HCT116 (cell line): Measurements from ENCODE around the gene DDX54. TPM values are rescaled to one million over a fixed set of nuclear protein-coding genes. Genes with fewer than 3 reads are reported as not detected.

ENCODE experiments used
- ATAC-seq: fragments of 200-7000 bp; cut with Tn5 transposase; 2 replicates; pipeline ENCODE4 v1.9.1; 2020; ENCODE audit warnings: mild to moderate bottlenecking, moderate library complexity
- BruUV-seq: library from RNA; stranded (reverse); fragments of 400-500 nt; replicated peaks from 2 replicates; lab custom pipeline; 2021; lab: Mats Ljungman, UMichigan
- CTCF ChIA-PET: fragments of 300-600 bp; sonication (Branson Sonifier 250); formaldehyde crosslinking; loops from one replicate; lab custom pipeline; 2021; ENCODE audit warnings: antibody characterized with exemption; lab: Charles Lee
- POLR2A ChIA-PET: fragments of 300-600, 350-600 bp; sonication (Branson Sonifier 250); formaldehyde crosslinking; loops from one replicate; lab custom pipeline; 2021; ENCODE audit warnings: antibody characterized with exemption; lab: Charles Lee
- RAD21 ChIA-PET, 2 experiments: fragments of 300-600 bp; sonication (Branson Sonifier 250); formaldehyde crosslinking; loops; one replicate each; lab custom pipeline; 2023; ENCODE audit warnings: low total read pairs in 2 of 2; ENCODE audit not compliant: uncharacterized antibody in 2 of 2, unreplicated experiment in 2 of 2, low non-redundant PET in 1 of 2; lab: Charles Lee
- DNase-seq: peaks from one replicate; pipeline ENCODE4 v3.0.0-alpha.2; 2010; ENCODE audit warnings: low read depth, low spot score
- H2AFZ ChIP-seq: fragments of 200-600 bp; shearing (Covaris generic), sonication (generic); 2 replicates; pipeline ENCODE4 v1.6.1; 2017; ENCODE audit warnings: low read depth, mixed run types, mixed read lengths, antibody characterized with exemption, low read length; ENCODE audit not compliant: poor library complexity, severe bottlenecking
- H3K27ac ChIP-seq: 2 replicates; pipeline ENCODE4 v1.5.1; 2012; ENCODE audit warnings: low read depth, low read length
- H3K27me3 ChIP-seq: fragments of 200-600 bp; sonication (generic); 2 replicates; pipeline ENCODE4 v1.6.1; 2016; ENCODE audit warnings: mixed run types, low read length, mixed read lengths; ENCODE audit not compliant: insufficient read depth
- H3K36me3 ChIP-seq, 2 experiments: fragments of 200-500 bp in 1 of 2; fragments of 200-600 bp in 1 of 2; sonication (Bioruptor generic) in 1 of 2; sonication (generic) in 1 of 2; 2 replicates each; pipeline versions ENCODE4 v1.5.1 to v1.6.1; 2014 to 2016; ENCODE audit warnings: low read length in 2 of 2, inconsistent platforms in 1 of 2, mixed read lengths in 1 of 2, mixed run types in 1 of 2; ENCODE audit not compliant: insufficient read depth in 2 of 2, control insufficient read depth in 1 of 2
- H3K4me1 ChIP-seq, 2 experiments: fragments of 200-600 bp in 1 of 2; sonication (generic) in 1 of 2; 2 replicates each; pipeline versions ENCODE4 v1.5.1 to v1.6.1; 2012 to 2017; ENCODE audit warnings: low read length in 2 of 2, inconsistent platforms in 1 of 2, mild to moderate bottlenecking in 1 of 2, mixed read lengths in 1 of 2, mixed run types in 1 of 2, moderate library complexity in 1 of 2; ENCODE audit not compliant: insufficient read depth in 2 of 2, control insufficient read depth in 1 of 2
- H3K4me2 ChIP-seq: fragments of 200-600 bp; sonication (generic); 2 replicates; pipeline ENCODE4 v1.6.1; 2017; ENCODE audit warnings: mixed run types, low read length, mixed read lengths
- H3K4me3 ChIP-seq, 2 experiments: fragments of 200-600 bp in 1 of 2; sonication (generic) in 1 of 2; replicated peaks in 1 of 2; 2 replicates each; pipeline ENCODE4 v1.5.1; 2011 to 2016; ENCODE audit warnings: low read length in 2 of 2, control low read depth in 1 of 2, low read depth in 1 of 2, mild to moderate bottlenecking in 1 of 2, mixed read lengths in 1 of 2, mixed run types in 1 of 2
- H3K79me2 ChIP-seq: fragments of 200-600 bp; sonication (generic); 2 replicates; pipeline ENCODE4 v1.6.1; 2017; ENCODE audit warnings: mild to moderate bottlenecking, mixed run types, low read length, moderate library complexity, mixed read lengths; ENCODE audit not compliant: insufficient read depth
- H3K9ac ChIP-seq: fragments of 200-600 bp; sonication (generic); 2 replicates; pipeline ENCODE4 v1.6.1; 2016; ENCODE audit warnings: low read length, mixed read lengths
- H3K9me2 ChIP-seq: fragments of 200-600 bp; sonication (generic), shearing (Covaris generic); 2 replicates; pipeline ENCODE4 v1.6.1; 2017; ENCODE audit warnings: mixed run types, mild to moderate bottlenecking, moderate library complexity; ENCODE audit not compliant: insufficient read depth
- H3K9me3 ChIP-seq, 2 experiments: fragments of 200-500 bp in 1 of 2; fragments of 200-600 bp in 1 of 2; sonication (Bioruptor generic) in 1 of 2; sonication (generic) in 1 of 2; 2 replicates each; pipeline ENCODE4 v1.6.1; 2014 to 2017; ENCODE audit warnings: low read length in 2 of 2, mixed read lengths in 2 of 2, inconsistent platforms in 1 of 2, low read depth in 1 of 2, mild to moderate bottlenecking in 1 of 2, mixed run types in 1 of 2, moderate library complexity in 1 of 2; ENCODE audit not compliant: control insufficient read depth in 1 of 2, insufficient read depth in 1 of 2
- H4K20me1 ChIP-seq: fragments of 200-600 bp; sonication (generic), shearing (Covaris generic); 2 replicates; pipeline ENCODE4 v1.6.1; 2017; ENCODE audit warnings: mixed run types, mild to moderate bottlenecking, moderate library complexity; ENCODE audit not compliant: insufficient read depth
- ATF3 ChIP-seq: IDR thresholded peaks from 2 replicates; pipeline ENCODE4 v1.6.1; 2012
- CEBPB ChIP-seq: IDR thresholded peaks from 2 replicates; pipeline ENCODE4 v1.6.1; 2012; ENCODE audit warnings: low read depth
- CTCF ChIP-seq, 3 experiments: fragments of 200-600 bp in 1 of 3; sonication (generic) in 1 of 3; IDR thresholded peaks in 2 of 3; conservative IDR thresholded peaks in 1 of 3; 2 replicates each; pipeline ENCODE4 v1.5.1; 2012 to 2017; ENCODE audit warnings: low read depth in 2 of 3, low read length in 2 of 3, antibody characterized with exemption in 1 of 3, borderline replicate concordance in 1 of 3, control low read depth in 1 of 3, mild to moderate bottlenecking in 1 of 3, mixed read lengths in 1 of 3, mixed run types in 1 of 3, moderate library complexity in 1 of 3; ENCODE audit not compliant: insufficient read depth in 1 of 3
- FOSL1 ChIP-seq: IDR thresholded peaks from 2 replicates; pipeline ENCODE4 v1.6.1; 2012; ENCODE audit warnings: low read depth
- JUND ChIP-seq: IDR thresholded peaks from 2 replicates; pipeline ENCODE4 v1.6.1; 2012
- POLR2A ChIP-seq: IDR thresholded peaks from 2 replicates; pipeline ENCODE4 v1.7.0; 2011; ENCODE audit warnings: borderline replicate concordance; ENCODE audit not compliant: insufficient read depth, insufficient read length; ENCODE audit errors: extremely low read depth
- POLR2AphosphoS5 ChIP-seq: IDR thresholded peaks from 2 replicates; pipeline ENCODE4 v1.6.1; 2011; ENCODE audit warnings: mild to moderate bottlenecking, low read depth, low read length, moderate library complexity
- REST ChIP-seq: IDR thresholded peaks from 2 replicates; pipeline ENCODE4 v1.6.1; 2012; ENCODE audit warnings: low read depth
- SP1 ChIP-seq: IDR thresholded peaks from 2 replicates; pipeline ENCODE4 v1.6.1; 2012; ENCODE audit warnings: low read depth
- SRF ChIP-seq: IDR thresholded peaks from 2 replicates; pipeline ENCODE4 v1.6.1; 2012; ENCODE audit warnings: low read depth
- TCF7L2 ChIP-seq: IDR thresholded peaks from 2 replicates; pipeline ENCODE4 v1.7.0; 2011; ENCODE audit warnings: borderline replicate concordance, inconsistent platforms; ENCODE audit not compliant: insufficient read depth, insufficient read length; ENCODE audit errors: extremely low read depth
- YY1 ChIP-seq: IDR thresholded peaks from 2 replicates; pipeline ENCODE4 v1.6.1; 2011; ENCODE audit warnings: low read length, low read depth, moderate library complexity, mild to moderate bottlenecking; ENCODE audit not compliant: insufficient replicate concordance; ENCODE audit errors: extremely low read depth
- ZBTB33 ChIP-seq: IDR thresholded peaks from 2 replicates; pipeline ENCODE4 v1.6.1; 2011; ENCODE audit warnings: mild to moderate bottlenecking, low read length, moderate library complexity; ENCODE audit not compliant: insufficient replicate concordance; ENCODE audit errors: extremely low read depth
- ZFX ChIP-seq: fragments of 450-650 bp; IDR thresholded peaks from 2 replicates; pipeline ENCODE4 v1.6.1; 2017
- ZNF274 ChIP-seq: fragments of 200-500 bp; sonication (Bioruptor generic); IDR thresholded peaks from 2 replicates; pipeline ENCODE4 v1.6.1; 2014; ENCODE audit warnings: mild to moderate bottlenecking, low read depth, low read length, inconsistent platforms
- intact Hi-C: fragments of 100-400 bp; cut with micrococcal nuclease; formaldehyde crosslinking; loops from 2 replicates; pipeline ENCODE4 v1.10.0; 2022
- total RNA-seq: library from RNA; stranded (reverse); gene quantifications from one replicate; pipeline ENCODE4 v1.2.1, GENCODE V29; 2021; ENCODE audit not compliant: unreplicated experiment

DDX54 gene
- total RNA-seq, 1 experiment from 2014 or later: 110 TPM

DNA sequence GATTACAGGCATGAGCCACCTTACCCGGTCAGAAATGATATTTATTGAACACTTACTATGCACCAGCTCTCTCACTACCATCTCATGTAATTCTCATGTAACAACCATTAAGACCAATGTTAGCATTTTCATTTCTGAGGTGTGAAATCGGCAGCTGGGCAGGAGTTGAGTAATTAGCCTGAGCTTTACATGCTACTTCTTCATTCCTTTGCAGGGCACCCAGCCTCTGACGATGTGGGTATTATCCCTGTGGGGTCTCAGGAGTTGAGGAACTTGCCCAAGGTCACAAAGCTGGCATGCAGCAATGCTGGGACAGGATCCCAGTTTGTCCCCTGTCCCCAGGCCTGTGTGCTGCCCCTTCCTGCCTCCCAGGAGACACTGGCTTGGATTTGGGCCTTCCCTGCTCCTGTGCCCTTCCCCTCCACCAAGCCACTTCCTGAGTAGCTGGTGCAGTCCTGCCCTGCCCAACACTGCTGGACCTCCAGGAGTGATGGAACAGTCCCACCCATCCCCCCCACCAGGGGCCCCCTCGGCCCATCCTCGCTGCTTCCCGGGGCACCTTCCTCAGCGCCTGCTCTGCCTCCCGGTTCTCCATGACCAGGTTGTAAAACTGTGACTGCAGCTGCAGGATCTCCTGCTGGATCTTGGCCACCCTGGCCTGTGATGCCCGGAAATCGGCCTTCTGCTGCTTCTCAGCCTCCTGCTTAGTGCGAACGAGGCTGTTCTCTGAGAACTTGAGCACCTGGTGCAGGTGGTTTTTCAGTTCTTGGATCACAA, 14.9 kb upstream of the DDX54 start:
- Histone ChIP-seq H3K27me3 (no peaks in the 10 kb centered on the region), H4K20me1 (no peaks in the 10 kb centered on the region), H3K27ac (no peak overlapping the region), H3K4me3 (no peak overlapping the region)
- CTCF ChIA-PET: no interaction called here
- no TSS peak for BruUV-seq
- no peak for TF ChIP-seq YY1
- TF ChIP-seq CTCF (IDR thresholded peaks at IDR 0.05 in 2 of 3, conservative IDR thresholded peaks at IDR 0.05 in 1 of 3; ENCODE audit: borderline replicate concordance in 1 of 3, insufficient read depth in 1 of 3, low read depth in 2 of 3, low read length in 2 of 3): no peak
- TF ChIP-seq TCF7L2: no peak
- TF ChIP-seq POLR2A: no peak
- TF ChIP-seq POLR2AphosphoS5: no peak
- TF ChIP-seq ZBTB33: no peak
- no peak for TF ChIP-seq SRF
- no peak for TF ChIP-seq CEBPB
- TF ChIP-seq ATF3: no peak
- no peak for TF ChIP-seq JUND
- TF ChIP-seq SP1: no peak
- no peak for TF ChIP-seq REST
- TF ChIP-seq ZNF274: no peak
- TF ChIP-seq FOSL1: no peak
- TF ChIP-seq ZFX: no peak
- TF ChIP-seq, all 23 proteins: peak for 0
- H2AFZ ChIP-seq: no peak overlapping the region
- ChIA-PET POLR2A (no interaction called here), RAD21 (no interaction called here)
- H3K4me1 ChIP-seq: peaks cover 14 to 25% of the 10 kb centered on the region in 2 experiments
- H3K9me3 ChIP-seq: no peaks in the 10 kb centered on the region
- H3K9ac ChIP-seq: no peak overlapping the region
- ATAC-seq (no peak), DNase-seq (no peak)
- H3K79me2 ChIP-seq: no peaks in the 10 kb centered on the region
- no peaks in the 10 kb centered on the region for H3K36me3 ChIP-seq
- no peak overlapping the region for H3K4me2 ChIP-seq
- no peaks in the 10 kb centered on the region for H3K9me2 ChIP-seq
- intact Hi-C loops: no loop called here
